Thoracic aorta (tissue), 2 donors: ENCODE results near the gene CTNNA2. TPM values are rescaled to one million over a fixed set of nuclear protein-coding genes. Genes with fewer than 3 reads are reported as not detected.

Source experiments
- ATAC-seq: fragments of 150-250 bp; one replicate; pipeline ENCODE4 v1.8.0; 2017; ENCODE audit warnings: low read depth; ENCODE audit not compliant: insufficient number of reproducible peaks, low FRiP score
- DNase-seq: peaks from one replicate; pipeline ENCODE4 v3.0.0-alpha.2; 2020; ENCODE audit warnings: low spot score
- H3K27ac ChIP-seq, 2 donors: fragments of 200-600 bp; sonication (generic); 1 replicate in 1 of 2; 2 replicates in 1 of 2; pipeline ENCODE4 v1.5.1; 2016; ENCODE audit warnings: mild to moderate bottlenecking in 2 of 2, moderate library complexity in 2 of 2
- H3K27me3 ChIP-seq: fragments of 200-600 bp; sonication (generic); replicated peaks from 2 replicates; pipeline ENCODE4 v1.6.0; 2016; ENCODE audit warnings: mild to moderate bottlenecking; ENCODE audit not compliant: insufficient read depth
- H3K36me3 ChIP-seq: fragments of 200-600 bp; sonication (generic); one replicate; pipeline ENCODE4 v1.5.1; 2016
- H3K4me1 ChIP-seq, 2 donors: fragments of 200-600 bp; sonication (generic); 1 replicate in 1 of 2; 2 replicates in 1 of 2; pipeline versions ENCODE4 v1.5.1 to v1.6.0; 2016; ENCODE audit warnings: low read depth in 2 of 2, mild to moderate bottlenecking in 1 of 2; ENCODE audit not compliant: control insufficient read depth in 1 of 2
- H3K4me3 ChIP-seq: fragments of 200-600 bp; sonication (generic); 2 replicates; pipeline ENCODE4 v1.5.1; 2016; ENCODE audit warnings: mild to moderate bottlenecking
- H3K9me3 ChIP-seq: fragments of 200-600 bp; sonication (generic); 2 replicates; pipeline ENCODE4 v1.5.1; 2016
- CTCF ChIP-seq: fragments of 200-600 bp; sonication (generic); IDR thresholded peaks from one replicate; pipeline ENCODE4 v1.5.1; 2019; ENCODE audit warnings: antibody characterized with exemption
- total RNA-seq, 2 donors: library from RNA; depleted of rRNA; stranded (reverse); fragments of >200 nt; gene quantifications; one replicate each; pipeline versions ENCODE4 v1.1.0 to v1.2.3, GENCODE V29; 2016

Gene CTNNA2
- total RNA-seq, 2 donors from 2014 or later: not detected

DNA sequence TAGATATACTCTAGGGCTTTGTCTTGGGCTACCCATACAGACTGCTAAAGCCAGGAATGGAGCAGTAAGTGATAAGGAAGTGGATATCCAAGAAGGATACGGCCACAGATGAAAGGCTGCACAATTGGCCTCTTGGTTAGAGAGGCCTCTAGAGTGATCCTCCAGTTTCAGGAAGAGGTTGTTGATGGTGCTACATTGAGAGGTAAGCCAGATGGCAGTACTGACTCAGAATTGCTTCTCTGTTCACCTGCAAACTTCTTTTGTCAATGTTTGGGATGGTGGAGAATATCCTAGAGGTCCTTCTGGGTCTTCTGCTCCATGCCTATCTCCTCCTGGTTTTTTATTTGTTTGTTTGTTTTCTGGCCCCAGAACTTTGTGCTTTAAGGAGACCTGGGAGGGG, 1018.5 kb downstream of the CTNNA2 start:
- Histone ChIP-seq H3K4me3 (no peak overlapping the region), H3K9me3 (no peaks in the 10 kb centered on the region), H3K27me3 (no peaks in the 10 kb centered on the region), H3K27ac (no peak overlapping the region), H3K36me3 (no peaks in the 10 kb centered on the region), H3K4me1 (no peaks in the 10 kb centered on the region)
- TF ChIP-seq CTCF: no peak
- DNase-seq (no peak), ATAC-seq (no peak)

DNA sequence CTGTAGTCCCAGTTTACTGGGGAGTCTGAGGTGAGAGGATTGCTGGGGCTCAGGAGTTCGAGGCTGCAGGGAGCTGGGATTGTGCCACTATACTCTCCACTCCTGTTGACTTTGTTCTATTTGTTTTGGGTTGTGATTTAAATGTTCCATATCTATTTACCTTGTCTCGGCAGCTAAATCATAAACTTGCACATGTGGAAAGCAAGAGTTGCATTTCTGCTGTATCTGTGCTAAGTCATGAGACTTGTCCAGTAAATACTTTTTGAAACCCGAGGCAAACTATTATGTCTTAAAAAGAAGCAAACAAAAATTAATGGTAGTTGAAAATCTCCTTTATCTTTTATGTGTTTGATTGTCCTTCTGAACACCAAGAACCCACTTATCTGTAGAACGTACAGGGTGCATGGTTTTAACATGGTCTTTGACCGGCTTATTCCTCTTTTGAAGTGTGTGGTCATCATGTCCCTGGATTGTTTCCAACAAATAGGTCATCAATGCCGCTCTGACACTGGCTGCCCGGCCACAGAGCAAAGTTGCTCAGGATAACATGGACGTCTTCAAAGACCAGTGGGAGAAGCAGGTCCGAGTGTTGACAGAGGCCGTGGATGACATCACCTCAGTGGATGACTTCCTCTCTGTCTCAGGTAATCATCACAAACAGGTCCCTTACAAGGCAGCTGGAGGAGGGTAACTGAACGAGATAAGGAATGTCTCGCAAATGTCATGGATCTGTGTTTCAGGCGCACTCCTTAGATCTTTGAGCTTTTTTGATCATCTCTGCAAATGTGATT, 1032.8 kb downstream of the CTNNA2 start:
- H3K36me3 ChIP-seq: no peaks in the 10 kb centered on the region
- H3K9me3 ChIP-seq: no peaks in the 10 kb centered on the region
- H3K4me3 ChIP-seq: no peak overlapping the region
- no peak for TF ChIP-seq CTCF
- DNase-seq (no peak), ATAC-seq (no peak)
- no peaks in the 10 kb centered on the region for H3K27me3 ChIP-seq
- H3K4me1 ChIP-seq: no peaks in the 10 kb centered on the region
- no peak overlapping the region for H3K27ac ChIP-seq

GRCh38 chr2:80546766-80547165, 1033.9 kb downstream of the CTNNA2 start:
- Histone ChIP-seq H3K4me3 (no peak overlapping the region), H3K27ac (no peak overlapping the region), H3K9me3 (no peaks in the 10 kb centered on the region), H3K4me1 (no peaks in the 10 kb centered on the region), H3K27me3 (no peaks in the 10 kb centered on the region), H3K36me3 (no peaks in the 10 kb centered on the region)
- DNase-seq (no peak), ATAC-seq (no peak)
- TF ChIP-seq CTCF: no peak

- Histone ChIP-seq H3K4me1 (no peaks in the 10 kb centered on the region), H3K27me3 (no peaks in the 10 kb centered on the region), H3K27ac (no peak overlapping the region), H3K9me3 (no peaks in the 10 kb centered on the region), H3K36me3 (no peaks in the 10 kb centered on the region), H3K4me3 (no peak overlapping the region)
- DNase-seq (no peak), ATAC-seq (no peak)
- no peak for TF ChIP-seq CTCF
These were observed 1034.5 kb downstream of the CTNNA2 start for GRCh38 chr2:80547344-80547743.

GRCh38 chr2:80548469-80548868, 1035.6 kb downstream of the CTNNA2 start:
- no peak for ATAC-seq
- Histone ChIP-seq H3K27me3 (no peaks in the 10 kb centered on the region), H3K9me3 (no peaks in the 10 kb centered on the region), H3K4me3 (no peak overlapping the region), H3K27ac (no peak overlapping the region), H3K4me1 (no peaks in the 10 kb centered on the region), H3K36me3 (no peaks in the 10 kb centered on the region)
- no peak for DNase-seq
- TF ChIP-seq CTCF: no peak
